Left lung (tissue), 10 donors: Measurements from ENCODE around the gene RTBDN. TPM values are rescaled to one million over a fixed set of nuclear protein-coding genes. Genes with fewer than 3 reads are reported as not detected.

Source experiments
- ATAC-seq: fragments of 200-7000 bp; cut with Tn5 transposase; one replicate; pipeline ENCODE4 v1.9.1; 2020; ENCODE audit warnings: moderate library complexity
- DNase-seq, 4 donors: peaks; one replicate each; pipeline ENCODE4 v3.0.0-alpha.2; 2013 to 2020
- H3K27ac ChIP-seq, 2 donors: fragments of 200-600 bp; sonication (generic) in 1 of 2; one replicate each; pipeline versions ENCODE4 v1.5.0 to v1.8.0; 2020 to 2021
- H3K27me3 ChIP-seq, 2 donors: fragments of 200-600 bp; sonication (generic) in 1 of 2; one replicate each; pipeline versions ENCODE4 v1.5.0 to v1.8.0; 2020 to 2021
- H3K36me3 ChIP-seq, 2 donors: fragments of 200-600 bp; sonication (generic) in 1 of 2; one replicate each; pipeline versions ENCODE4 v1.5.0 to v1.8.0; 2020 to 2021
- H3K4me1 ChIP-seq, 2 donors: fragments of 200-600 bp; one replicate each; pipeline ENCODE4 v1.8.0; 2021
- H3K4me3 ChIP-seq, 2 donors: fragments of 200-600 bp; sonication (generic) in 1 of 2; one replicate each; pipeline versions ENCODE4 v1.5.0 to v1.8.0; 2020 to 2021; ENCODE audit warnings: mild to moderate bottlenecking in 1 of 2
- H3K9me3 ChIP-seq, 2 donors: fragments of 200-600 bp; sonication (generic) in 1 of 2; one replicate each; pipeline versions ENCODE4 v1.5.0 to v1.8.0; 2020 to 2021
- CTCF ChIP-seq, 2 donors: fragments of 200-600 bp; sonication (generic) in 1 of 2; IDR thresholded peaks; one replicate each; pipeline versions ENCODE4 v1.5.0 to v1.8.0; 2021; ENCODE audit warnings: antibody characterized with exemption in 2 of 2
- intact Hi-C, 2 donors: fragments of 100-400 bp; cut with DNase I; formaldehyde crosslinking; loops; one replicate each; pipeline versions ENCODE4 v1.11.2 to v1.14.2; 2022
- polyA plus RNA-seq, 6 donors: library from polyadenylated mRNA; unstranded; fragments of 120-200 nt; gene quantifications; one replicate each; pipeline ENCODE4 v1.2.1, GENCODE V29; 2013; ENCODE audit not compliant: insufficient read length in 6 of 6
- total RNA-seq, 2 donors: library from RNA; stranded (reverse); fragmentation: NEBNext Ultra II Directional; extraction: Animal tissue kit (Norgen Biotek cat#: 25700); gene quantifications; one replicate each; pipeline ENCODE4 v1.2.1, GENCODE V29; 2021
- donor health status: DM: no; HTN: yes; CAD: no.
- donor health status: DM: no; HTN: no; CAD: no.

Gene RTBDN
- total and polyA plus RNA-seq, 8 donors = 0.17 to 0.21 (median 0.20) TPM; not detected in 5

- H3K4me1 ChIP-seq = peaks cover 16 to 25% of the 10 kb centered on the region in 2 donors
- peak; percentile 91 for ATAC-seq
- peak; percentile 82 to 98 (median 93) for DNase-seq
- H3K27me3 ChIP-seq = peaks cover 0 to 17% of the 10 kb centered on the region in 2 donors
- no peaks in the 10 kb centered on the region for H3K36me3 ChIP-seq
- peak within 1 kb of the TSS in 1 of 2 donors; percentile 74 for H3K27ac ChIP-seq
- H3K4me3 ChIP-seq = peak within 1 kb of the TSS; percentile 57 to 77
- no peaks in the 10 kb centered on the region for H3K9me3 ChIP-seq
- intact Hi-C loops = no loop called here
- peak in 1 of 2 donors; percentile 14 for TF ChIP-seq CTCF (IDR thresholded peaks at IDR 0.05)
Measured at GRCh38 chr19:12806242-12807081, 27.9 kb downstream of the RTBDN start, which contains the start of gene RNASEH2A. TSS of gene RNASEH2A (plus strand) at chr19:12806584. CDS start at chr19:12806674, 90 bp downstream.

- Histone ChIP-seq H3K4me1 (peaks cover 22 to 42% of the 10 kb centered on the region in 2 donors), H3K4me3 (no peak overlapping the region), H3K9me3 (no peaks in the 10 kb centered on the region), H3K27ac (no peak overlapping the region), H3K36me3 (peaks cover 0 to 9% of the 10 kb centered on the region in 2 donors), H3K27me3 (peaks cover 0 to 25% of the 10 kb centered on the region in 2 donors)
- intact Hi-C loops = loop anchor here in 1 of 2 donors (5.0 kb wide), 1 partner anchor 37 kb away; no protein-coding TSS in a partner anchor
- no peak for TF ChIP-seq CTCF (IDR thresholded peaks at IDR 0.05)
- DNase-seq = peak in 1 of 4 donors; percentile 76
- ATAC-seq = no peak
Measured at GRCh38 chr19:12804051-12804450, 30.3 kb downstream of the RTBDN start.

- H3K27me3 ChIP-seq = peaks cover 0 to 25% of the 10 kb centered on the region in 2 donors
- no peaks in the 10 kb centered on the region for H3K9me3 ChIP-seq
- ATAC-seq (peak; percentile 3), DNase-seq (peak in 1 of 4 donors; percentile 72)
- H3K36me3 ChIP-seq = peaks cover 0 to 17% of the 10 kb centered on the region in 2 donors
- H3K4me1 ChIP-seq = peaks cover 22 to 42% of the 10 kb centered on the region in 2 donors
- H3K27ac ChIP-seq = peak overlapping the region in 1 of 2 donors; percentile 19
- peak overlapping the region; percentile 76 to 90 for H3K4me3 ChIP-seq
- TF ChIP-seq CTCF (IDR thresholded peaks at IDR 0.05) = no peak
- intact Hi-C loops = loop anchor here in 1 of 2 donors (5.0 kb wide), 1 partner anchor 35 kb away; no protein-coding TSS in a partner anchor
Measured at GRCh38 chr19:12802267-12803106, 31.9 kb downstream of the RTBDN start.

GRCh38 chr19:12801466-12802266 is 32.7 kb downstream of the RTBDN start, which contains the start of the genes PRDX2 and THSD8:
TSS of gene PRDX2 (minus strand) at chr19:12801800. CDS start at chr19:12801261, 539 bp downstream.
TSS of gene THSD8 (plus strand) at chr19:12802069. CDS start at chr19:12802072, 3 bp downstream.
- TF ChIP-seq CTCF (IDR thresholded peaks at IDR 0.05) = no peak
- Histone ChIP-seq H3K36me3 (peaks cover 0 to 17% of the 10 kb centered on the region in 2 donors), H3K27ac (peak within 1 kb of the TSS; percentile 19 to 63), H3K4me3 (peak within 1 kb of the TSS; percentile 76 to 90), H3K9me3 (no peaks in the 10 kb centered on the region), H3K27me3 (peaks cover 0 to 25% of the 10 kb centered on the region in 2 donors), H3K4me1 (peaks cover 18 to 34% of the 10 kb centered on the region in 2 donors)
- intact Hi-C loops = loop anchor here in 1 of 2 donors (5.0 kb wide), 1 partner anchor 34 kb away; no protein-coding TSS in a partner anchor
- DNase-seq = peak; percentile 75 to 92 (median 80)
- peak; percentile 93 for ATAC-seq
